ENCODE measurements around the gene NAV2.

- TF ChIP-seq POLR2A (IDR thresholded peaks at IDR 0.05; ENCODE audit: low read length) (no peak), GATA1 (IDR thresholded peaks at IDR 0.05; ENCODE audit: low read depth, low read length) (no peak)
Observed at GRCh38 chr11:19800162-19800561, 87.5 kb downstream of the NAV2 start.

Data from erythroblast (primary cell).